Activated CD8-positive, alpha-beta T cell treated with anti-CD3 and anti-CD28 coated beads, Interleukin-2, amount 10 ng/mL, durations not matched to agents 7 days and 5 days (primary cell): ENCODE data around the gene CHAMP1. TPM values are rescaled to one million over a fixed set of nuclear protein-coding genes. Genes with fewer than 3 reads are reported as not detected.
A peak's percentile ranks its signal among the peaks of the same experiment; 100 is the strongest.
"Not testable (repeated sequence)": the region's sequence is repeated elsewhere in the genome, so short reads cannot be mapped to it uniquely, and the experiment has no call there.

ENCODE experiments used
- ATAC-seq: fragments of 150-1000 bp; cut with Tn5 transposase; one replicate; pipeline ENCODE4 v1.10.0; 2021; ENCODE audit warnings: moderate library complexity
- CTCF ChIA-PET: fragments of 350-600 bp; sonication (Branson Sonifier 250); formaldehyde crosslinking; loops from one replicate; lab custom pipeline; 2021; ENCODE audit warnings: antibody characterized with exemption; lab: Charles Lee
- POLR2A ChIA-PET: fragments of 350-600 bp; sonication (Branson Sonifier 250); formaldehyde crosslinking; loops from one replicate; lab custom pipeline; 2021; ENCODE audit warnings: antibody characterized with exemption; lab: Charles Lee
- DNase-seq: peaks from one replicate; pipeline ENCODE4 v3.0.0-alpha.2; 2020
- H3K27ac Mint-ChIP-seq: one replicate; pipeline ENCODE4 v1.8.0; 2021; ENCODE audit warnings: mild to moderate bottlenecking, mixed read lengths
- H3K27me3 Mint-ChIP-seq: one replicate; pipeline ENCODE4 v1.8.0; 2021; ENCODE audit warnings: low read depth, mixed read lengths
- H3K36me3 Mint-ChIP-seq: one replicate; pipeline ENCODE4 v1.8.0; 2021; ENCODE audit warnings: low read depth, mixed read lengths
- H3K4me1 Mint-ChIP-seq: one replicate; pipeline ENCODE4 v1.8.0; 2021; ENCODE audit warnings: low read depth, mixed read lengths
- H3K4me3 Mint-ChIP-seq: one replicate; pipeline ENCODE4 v1.8.0; 2021; ENCODE audit warnings: mild to moderate bottlenecking, mixed read lengths
- H3K9me3 Mint-ChIP-seq: one replicate; pipeline ENCODE4 v1.8.0; 2022; ENCODE audit warnings: mixed read lengths; ENCODE audit not compliant: insufficient read depth
- microRNA-seq: library from miRNA; unstranded; fragments of <30 nt; microRNA quantifications from one replicate; pipeline ENCODE4 v1.2.0, GENCODE V29; 2022
- total RNA-seq, 2 experiments: library from RNA; stranded (reverse); gene quantifications; one replicate each; pipeline ENCODE4 v1.2.3, GENCODE V29; 2021

CHAMP1 gene
- total RNA-seq, 2 experiments from 2014 or later: 31.6 to 33.3 TPM

DNA sequence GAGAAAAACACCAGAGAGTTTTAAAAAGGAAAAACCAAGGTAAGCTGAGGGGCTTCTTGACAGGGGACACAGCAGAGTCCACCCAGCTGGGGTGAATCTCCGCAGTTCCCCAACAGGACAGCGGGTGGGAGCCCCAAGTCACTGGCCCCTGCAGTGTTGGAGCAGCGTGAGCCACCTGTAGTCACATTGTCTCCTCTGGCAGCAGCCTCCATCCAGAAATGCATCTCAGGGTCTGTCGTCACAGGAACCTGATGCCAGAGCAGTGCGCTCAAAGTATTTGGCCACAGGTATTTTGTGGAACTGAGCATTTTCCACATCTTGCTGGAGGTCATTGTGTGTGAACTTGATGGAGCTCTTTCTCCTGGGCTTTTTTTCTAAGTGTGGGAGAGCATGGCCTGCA, 24.7 kb downstream of the CHAMP1 start:
- Mint-ChIP-seq H3K4me1 (peaks cover 43% of the 10 kb centered on the region), H3K27ac (no peak overlapping the region), H3K27me3 (peaks cover 25% of the 10 kb centered on the region), H3K9me3 (no peaks in the 10 kb centered on the region), H3K4me3 (no peak overlapping the region), H3K36me3 (peaks cover 3% of the 10 kb centered on the region)
- ChIA-PET CTCF (interaction anchor here (1.0 to 2.8 kb wide), 8 partner anchors 11 to 74 kb away, joined by 3 to 10 read pairs (median 5); partner anchors contain the start of gene UPF3A), POLR2A (no interaction called here)
- no peak for DNase-seq
- ATAC-seq: no peak

DNA sequence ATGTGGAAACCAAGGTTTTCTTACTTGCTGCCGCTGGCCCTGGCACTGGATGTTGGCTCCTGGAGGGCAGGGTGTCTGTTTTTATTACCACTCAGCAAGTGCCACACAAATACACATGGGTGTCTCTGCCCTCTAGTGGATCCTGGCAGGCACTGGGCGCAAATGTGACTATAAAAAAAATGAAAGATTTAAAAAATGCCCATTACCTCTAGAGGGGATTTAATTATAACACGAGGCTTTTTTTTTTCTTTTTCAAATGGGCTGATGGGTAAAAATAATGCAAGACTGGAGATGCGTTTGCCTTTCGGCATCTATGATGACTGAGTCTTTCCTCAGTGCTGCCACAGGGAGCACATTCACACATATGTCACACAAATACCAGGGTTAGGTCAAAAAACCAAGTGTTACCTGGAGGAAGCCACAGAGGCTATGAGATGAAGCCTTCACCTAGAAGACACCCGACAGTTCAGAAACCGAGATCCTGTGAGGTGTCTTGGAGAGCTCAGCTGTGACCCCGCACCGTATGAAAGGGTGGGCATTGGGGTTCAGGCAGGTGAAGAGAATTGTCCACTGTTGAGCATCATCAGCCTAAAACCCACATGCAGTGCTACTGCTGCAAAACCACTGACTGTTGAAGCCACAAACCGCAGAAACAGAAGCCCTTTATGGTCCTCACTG, 25.7 kb downstream of the CHAMP1 start:
- ATAC-seq: peak; percentile 89

DNA sequence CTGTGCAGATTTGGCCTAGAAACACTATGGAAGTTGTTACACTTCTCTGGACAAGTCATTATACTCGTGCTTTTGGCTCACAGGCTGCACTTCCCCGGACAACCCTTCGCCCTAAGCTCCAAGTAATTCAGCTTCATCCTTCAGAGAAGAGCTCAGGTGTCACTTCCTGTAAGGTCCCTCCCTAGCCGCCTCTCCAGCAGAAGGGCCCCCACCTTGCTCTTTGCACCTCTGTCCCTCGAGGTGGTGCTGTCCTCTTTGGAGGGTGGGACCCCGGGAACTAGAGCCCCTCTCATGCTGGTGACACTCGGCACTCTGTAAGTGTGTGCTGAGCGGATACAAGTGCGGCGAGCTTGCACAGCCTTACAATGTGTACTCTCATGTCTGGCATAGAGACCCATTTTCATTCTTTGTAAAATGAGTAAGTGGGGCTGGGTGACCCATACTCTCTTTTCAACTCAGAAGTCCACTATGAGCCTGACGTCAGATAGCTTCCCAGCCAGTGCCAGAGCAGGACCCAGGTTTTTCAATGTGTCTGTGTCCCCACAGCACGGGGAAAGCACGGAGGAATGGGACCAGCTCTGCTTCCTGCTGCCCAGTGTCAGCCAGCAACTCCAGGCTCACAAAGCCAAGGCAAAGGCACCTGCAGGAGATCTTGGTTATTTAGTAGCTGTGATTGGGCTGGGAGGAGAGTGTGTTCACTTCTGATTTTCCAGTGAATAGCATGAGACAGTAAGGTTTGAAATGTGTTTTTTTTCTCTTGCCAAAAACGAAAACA, 26.9 kb downstream of the CHAMP1 start:
- H3K4me1 Mint-ChIP-seq: peaks cover 27% of the 10 kb centered on the region
- no peaks in the 10 kb centered on the region for H3K36me3 Mint-ChIP-seq
- H3K9me3 Mint-ChIP-seq: no peaks in the 10 kb centered on the region
- no peak overlapping the region for H3K27ac Mint-ChIP-seq
- peaks cover 29% of the 10 kb centered on the region for H3K27me3 Mint-ChIP-seq
- ATAC-seq (no peak), DNase-seq (no peak)
- ChIA-PET POLR2A (interaction anchor here (0.6 to 1.5 kb wide), 3 partner anchors 9 to 59 kb away, joined by 3 to 4 read pairs (median 4); partner anchors contain the start of gene UPF3A), CTCF (interaction anchor here (0.6 to 2.8 kb wide), 6 partner anchors 9 to 212 kb away, joined by 3 to 11 read pairs (median 6); no protein-coding TSS in a partner anchor)
- H3K4me3 Mint-ChIP-seq: no peak overlapping the region

More for the DNA sequence above, 25.7 kb downstream of the CHAMP1 start:
- peaks cover 3% of the 10 kb centered on the region for H3K36me3 Mint-ChIP-seq
- DNase-seq: peak; percentile 64
- peak overlapping the region; percentile 13 for H3K4me3 Mint-ChIP-seq
- peak overlapping the region; percentile 40 for H3K27ac Mint-ChIP-seq
- H3K27me3 Mint-ChIP-seq: peaks cover 30% of the 10 kb centered on the region
- no peaks in the 10 kb centered on the region for H3K9me3 Mint-ChIP-seq
- CTCF ChIA-PET: interaction anchor here (0.6 to 2.8 kb wide), 11 partner anchors 8 to 228 kb away, joined by 3 to 11 read pairs (median 4); partner anchors contain the start of gene UPF3A
- POLR2A ChIA-PET: no interaction called here
- H3K4me1 Mint-ChIP-seq: peaks cover 33% of the 10 kb centered on the region

DNA sequence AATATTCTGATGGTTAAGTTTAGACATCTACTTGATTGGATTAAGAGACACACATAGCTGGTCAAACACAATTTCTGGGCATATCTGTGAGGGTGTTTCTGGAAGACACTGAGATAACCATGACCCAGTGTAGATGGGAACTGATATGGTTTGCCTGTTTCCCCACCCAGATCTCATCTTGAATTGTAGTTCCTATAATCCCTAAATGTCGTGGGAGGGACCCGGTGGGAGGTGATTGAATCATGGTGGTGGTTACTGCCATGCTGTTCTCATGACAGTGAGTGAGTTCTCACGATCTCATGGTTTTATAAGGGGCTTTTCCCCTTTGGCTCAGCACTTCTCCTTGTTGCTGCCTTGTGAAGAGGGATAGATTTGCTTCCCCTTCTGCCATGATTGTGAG, 33.0 kb downstream of the CHAMP1 start:
- H3K27me3 Mint-ChIP-seq: peaks cover 50% of the 10 kb centered on the region
- ATAC-seq, H3K9me3 Mint-ChIP-seq, POLR2A ChIA-PET, DNase-seq, H3K36me3 Mint-ChIP-seq, H3K27ac Mint-ChIP-seq, H3K4me1 Mint-ChIP-seq, H3K4me3 Mint-ChIP-seq, CTCF ChIA-PET: not testable (repeated sequence)

DNA sequence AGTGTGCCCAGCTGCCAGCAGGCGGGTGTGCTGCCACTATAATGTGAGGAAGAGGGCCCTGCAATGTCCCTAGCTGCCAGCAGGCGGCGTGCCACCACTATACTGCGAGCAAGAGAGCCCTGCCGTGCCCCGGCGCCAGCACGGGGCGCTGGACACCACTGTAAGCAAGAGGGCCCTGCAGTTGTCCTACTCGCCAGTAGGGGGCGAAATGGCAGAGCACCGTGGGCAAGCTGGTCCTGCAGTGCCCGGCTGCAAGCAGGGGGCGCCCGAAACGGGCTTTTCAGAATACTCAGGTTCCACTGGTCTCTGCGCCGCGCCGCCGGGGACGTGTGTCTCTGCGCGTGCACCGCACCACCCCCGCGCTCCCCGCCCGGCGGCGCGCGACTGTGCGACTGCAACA, 38.5 kb downstream of the CHAMP1 start:
- peaks cover 28% of the 10 kb centered on the region for H3K27me3 Mint-ChIP-seq
- H3K4me1 Mint-ChIP-seq, H3K36me3 Mint-ChIP-seq, H3K27ac Mint-ChIP-seq, ATAC-seq, H3K9me3 Mint-ChIP-seq, H3K4me3 Mint-ChIP-seq, POLR2A ChIA-PET: not testable (repeated sequence)
- peak; percentile 35 for DNase-seq
- CTCF ChIA-PET: interaction anchor here (1.4 kb wide), 1 partner anchor 27 kb away, joined by 3 read pairs; no protein-coding TSS in a partner anchor

DNA sequence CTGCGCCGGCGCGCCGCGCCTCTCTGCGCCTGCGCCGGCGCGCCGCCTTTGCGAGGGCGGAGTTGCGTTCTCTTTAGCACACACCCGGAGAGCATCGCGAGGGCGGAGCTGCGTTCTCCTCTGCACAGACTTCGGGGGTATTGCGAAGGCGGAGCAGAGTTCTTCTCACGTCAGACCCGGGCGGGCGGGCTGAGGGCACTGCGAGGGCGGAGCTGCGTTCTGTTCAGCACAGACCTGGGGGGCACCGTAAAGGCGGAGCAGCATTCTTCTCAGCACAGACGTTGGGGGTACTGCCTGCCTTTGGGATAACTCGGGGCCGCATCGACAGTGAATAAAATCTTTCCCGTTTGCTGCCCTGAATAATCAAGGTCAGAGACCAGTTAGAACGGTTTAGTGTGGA, 39.1 kb downstream of the CHAMP1 start:
- H3K4me1 Mint-ChIP-seq, H3K27ac Mint-ChIP-seq, H3K4me3 Mint-ChIP-seq, H3K9me3 Mint-ChIP-seq, ATAC-seq, H3K36me3 Mint-ChIP-seq, DNase-seq, POLR2A ChIA-PET: not testable (repeated sequence)
- peaks cover 25% of the 10 kb centered on the region for H3K27me3 Mint-ChIP-seq
- CTCF ChIA-PET: interaction anchor here (1.4 kb wide), 1 partner anchor 27 kb away, joined by 3 read pairs; no protein-coding TSS in a partner anchor

Small RNAs within 50 kb of the gene (microRNA-seq; reads per million reads assigned to microRNA genes)
- not detected for gene MIR4502

Other genes starting within 250 kb of the CHAMP1 start
- 10 to 100 TPM; 36.9 to 39.3 TPM for gene RASA3, start 181.9 kb upstream of the CHAMP1 start, total RNA-seq
- gene CFAP97D2, start 135.2 kb upstream of the CHAMP1 start, total RNA-seq: not detected
- 10 to 100 TPM; 71.4 to 74.7 TPM for gene CDC16, start 79.6 kb upstream of the CHAMP1 start, total RNA-seq
- gene UPF3A, start 32.9 kb upstream of the CHAMP1 start, total RNA-seq: 10 to 100 TPM; 53.3 to 58.8 TPM